ENCODE measurements around the gene XCL2.

GRCh38 chr1:168504064-168504837, 39.5 kb downstream of the XCL2 start:
- TF ChIP-seq ESRRA (CRISPR knock-in tag; IDR thresholded peaks at IDR 0.05; ENCODE audit: borderline replicate concordance): no peak
- TF ChIP-seq CTCF (IDR thresholded peaks at IDR 0.05): no peak
- no peak for TF ChIP-seq USF2 (CRISPR knock-in tag; IDR thresholded peaks at IDR 0.05)
- no peak for TF ChIP-seq ZNF532 (CRISPR knock-in tag; IDR thresholded peaks at IDR 0.05; ENCODE audit: borderline replicate concordance)
- no peak for TF ChIP-seq SP1 (CRISPR knock-in tag; conservative IDR thresholded peaks at IDR 0.05)
- no peak for TF ChIP-seq GABPB1 (CRISPR knock-in tag; IDR thresholded peaks at IDR 0.05)
- TF ChIP-seq JUN (CRISPR knock-in tag; IDR thresholded peaks at IDR 0.05): no peak
- no peak for TF ChIP-seq IRF1 (CRISPR knock-in tag; IDR thresholded peaks at IDR 0.05)
- no peak for TF ChIP-seq ATF1 (CRISPR knock-in tag; IDR thresholded peaks at IDR 0.05)
- TF ChIP-seq ATF2 (CRISPR knock-in tag; IDR thresholded peaks at IDR 0.05; ENCODE audit: borderline replicate concordance, low read depth): no peak
- TF ChIP-seq CREB1 (CRISPR knock-in tag; IDR thresholded peaks at IDR 0.05): no peak
- no peak for TF ChIP-seq ZNF138 (CRISPR knock-in tag; conservative IDR thresholded peaks at IDR 0.05)
- TF ChIP-seq KAT7 (CRISPR knock-in tag; IDR thresholded peaks at IDR 0.05; ENCODE audit: borderline replicate concordance): no peak
